ENCODE data around the gene URB2.

GRCh38 chr1:229675396-229675795, 49.3 kb downstream of the URB2 start:
- no peak for TF ChIP-seq POLR2A (IDR thresholded peaks at IDR 0.05)
- no peak for TF ChIP-seq CTCF (IDR thresholded peaks at IDR 0.05 in 8 of 11, conservative IDR thresholded peaks at IDR 0.05 in 3 of 11)
- no peak for TF ChIP-seq POLR2AphosphoS5 (IDR thresholded peaks at IDR 0.05)
